ENCODE results near the gene LDHA. TPM values are rescaled to one million over a fixed set of nuclear protein-coding genes. Genes with fewer than 3 reads are reported as not detected.

Gene LDHA
- total RNA-seq, result 473 and 711 TPM in 2 replicates

DNA sequence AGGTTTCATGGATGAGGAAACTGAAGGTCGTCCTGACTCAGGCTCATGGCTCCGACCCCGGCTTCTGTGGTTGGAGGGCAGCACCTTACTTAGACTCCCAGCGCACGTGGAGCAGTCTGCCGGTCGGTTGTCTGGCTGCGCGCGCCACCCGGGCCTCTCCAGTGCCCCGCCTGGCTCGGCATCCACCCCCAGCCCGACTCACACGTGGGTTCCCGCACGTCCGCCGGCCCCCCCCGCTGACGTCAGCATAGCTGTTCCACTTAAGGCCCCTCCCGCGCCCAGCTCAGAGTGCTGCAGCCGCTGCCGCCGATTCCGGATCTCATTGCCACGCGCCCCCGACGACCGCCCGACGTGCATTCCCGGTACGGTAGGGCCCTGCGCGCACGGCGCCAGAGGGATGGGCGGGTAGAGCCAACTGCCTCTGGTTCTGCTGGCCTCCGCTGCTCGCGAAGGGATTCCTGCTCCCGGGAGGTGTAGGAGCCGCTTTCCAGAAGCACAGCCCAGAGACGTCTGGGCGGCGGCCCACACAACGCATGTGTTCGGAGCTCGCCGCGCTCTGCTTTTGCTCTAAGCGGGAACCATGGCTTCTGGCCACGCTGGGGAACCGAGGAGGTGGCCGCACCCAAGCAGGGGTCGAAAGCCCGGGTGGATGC, at the start of gene LDHA:
Gene LDHA (plus strand): TSS at position 289 of the 653 bp plus-strand sequence. CDS start 2,280 bp downstream, outside the sequence.

GRCh38 chr11:18455686-18456372, 61.5 kb downstream of the LDHA start, which contains the start of gene LDHAL6A:
Gene LDHAL6A, plus strand, starts transcription at chr11:18455856. Its CDS starts 825 bp downstream, at chr11:18456681.

Other genes with a start within 250 kb of the LDHA start
- gene MRGPRX4, start 221.7 kb upstream of the LDHA start, total RNA-seq, result under 0.01 TPM in 1 of 2 replicates, not detected in the other
- not detected in 2 replicates for gene SAA4, start 157.8 kb upstream of the LDHA start, total RNA-seq
- 0.28 TPM in 1 of 2 replicates, not detected in the other for gene SAA2, start 145.9 kb upstream of the LDHA start, total RNA-seq
- gene SAA1, start 128.3 kb upstream of the LDHA start, total RNA-seq, result 0.37 TPM in 1 of 2 replicates, not detected in the other
- gene HPS5, start 72.4 kb upstream of the LDHA start, total RNA-seq, result 33.3 and 43.1 TPM in 2 replicates
- gene GTF2H1, start 72.0 kb upstream of the LDHA start, total RNA-seq, result 57.9 and 59.2 TPM in 2 replicates
- 1.1 TPM in 1 of 2 replicates, not detected in the other for gene LDHC, start 17.8 kb downstream of the LDHA start, total RNA-seq
- not detected in 2 replicates for gene LDHAL6A, start 61.3 kb downstream of the LDHA start, total RNA-seq
- gene TSG101, start 132.4 kb downstream of the LDHA start, total RNA-seq, result 50.2 and 52.0 TPM in 2 replicates
- 21.1 and 21.6 TPM in 2 replicates for gene UEVLD, start 194.2 kb downstream of the LDHA start, total RNA-seq
- 0.18 and 0.71 TPM in 2 replicates for gene MISFA, start 205.2 kb downstream of the LDHA start, total RNA-seq
- gene SPTY2D1, start 239.8 kb downstream of the LDHA start, total RNA-seq, result 14.0 and 14.2 TPM in 2 replicates

Measured in smooth muscle cell of bladder (primary cell).